HFFc6 (cell line): Measurements from ENCODE around the gene CLTA. TPM values are rescaled to one million over a fixed set of nuclear protein-coding genes. Genes with fewer than 3 reads are reported as not detected.
"Not testable (repeated sequence)": the region's sequence is repeated elsewhere in the genome, so short reads cannot be mapped to it uniquely, and the experiment has no call there.

ENCODE experiments used
- DNase-seq: peaks from one replicate; pipeline ENCODE4 v3.0.0-alpha.2; 2018
- H3K27ac Mint-ChIP-seq: 2 replicates; pipeline ENCODE4 v1.8.0; 2020; ENCODE audit warnings: mild to moderate bottlenecking, mixed read lengths
- H3K27me3 Mint-ChIP-seq: 2 replicates; pipeline ENCODE4 v1.8.0; 2021; ENCODE audit warnings: mild to moderate bottlenecking, moderate library complexity, mixed read lengths; ENCODE audit not compliant: insufficient read depth
- H3K36me3 Mint-ChIP-seq: 2 replicates; pipeline ENCODE4 v1.8.0; 2021; ENCODE audit warnings: low read depth, mixed read lengths
- H3K4me1 Mint-ChIP-seq: 2 replicates; pipeline ENCODE4 v1.8.0; 2020; ENCODE audit warnings: low read depth, mixed read lengths
- H3K4me3 Mint-ChIP-seq: 2 replicates; pipeline ENCODE4 v1.8.0; 2020; ENCODE audit warnings: mild to moderate bottlenecking, moderate library complexity, mixed read lengths
- H3K9me3 Mint-ChIP-seq: 2 replicates; pipeline ENCODE4 v1.8.0; 2020; ENCODE audit warnings: mild to moderate bottlenecking, mixed read lengths
- CTCF ChIP-seq: fragments of 200-600 bp; sonication (generic); IDR thresholded peaks from 2 replicates; pipeline ENCODE4 v1.5.0; 2021; ENCODE audit warnings: antibody characterized with exemption, mild to moderate bottlenecking
- total RNA-seq, 6 experiments: library from RNA; stranded (reverse); fragmentation: NEBNext Ultra II Directional; extraction: Animal tissue kit (Norgen Biotek cat#: 25700); gene quantifications; 2 replicates in 1 of 6; 3 replicates in 5 of 6; pipeline ENCODE4 v1.2.3, GENCODE V29; 2021

The CLTA gene
- total RNA-seq, 6 experiments from 2014 or later: 247 to 272 (median 259) TPM

- H3K4me3 Mint-ChIP-seq, H3K27me3 Mint-ChIP-seq, H3K27ac Mint-ChIP-seq, H3K9me3 Mint-ChIP-seq, H3K36me3 Mint-ChIP-seq: not testable (repeated sequence)
- peaks cover 17% of the 10 kb centered on the region for H3K4me1 Mint-ChIP-seq
- peak; percentile 70 for TF ChIP-seq CTCF
- peak; percentile 31 for DNase-seq
These were observed 57.3 kb downstream of the CLTA start for GRCh38 chr9:36248061-36248460.

- no peak for TF ChIP-seq CTCF
- no peak overlapping the region for H3K27ac Mint-ChIP-seq
- peaks cover 7% of the 10 kb centered on the region for H3K36me3 Mint-ChIP-seq
- H3K9me3 Mint-ChIP-seq: no peaks in the 10 kb centered on the region
- peaks cover 17% of the 10 kb centered on the region for H3K4me1 Mint-ChIP-seq
- H3K4me3 Mint-ChIP-seq: no peak overlapping the region
- H3K27me3 Mint-ChIP-seq: no peaks in the 10 kb centered on the region
- DNase-seq: no peak
These were observed 58.5 kb downstream of the CLTA start for GRCh38 chr9:36249189-36249588.

DNA sequence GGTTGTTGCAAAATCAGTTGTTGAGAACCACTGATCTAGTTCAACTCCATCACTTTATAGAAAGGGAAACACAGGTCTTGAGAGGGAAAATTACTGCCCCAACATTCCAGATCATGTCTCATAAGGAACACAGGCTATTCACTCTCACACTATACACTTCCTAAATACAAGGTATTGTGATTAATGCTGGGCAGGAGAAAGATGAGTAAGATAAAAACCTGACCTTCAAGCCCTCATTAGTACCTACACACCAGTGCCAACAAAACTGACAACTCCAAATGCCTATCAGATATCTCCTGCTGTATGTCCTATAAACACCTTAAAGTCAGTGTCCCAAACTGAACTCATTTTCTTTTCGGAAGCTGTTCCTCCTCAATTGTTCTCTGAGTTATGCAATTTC, 59.4 kb downstream of the CLTA start:
- Mint-ChIP-seq H3K9me3 (no peaks in the 10 kb centered on the region), H3K36me3 (peaks cover 7% of the 10 kb centered on the region), H3K4me1 (peaks cover 17% of the 10 kb centered on the region), H3K27ac (peak overlapping the region; percentile 24), H3K27me3 (no peaks in the 10 kb centered on the region), H3K4me3 (no peak overlapping the region)
- no peak for DNase-seq
- TF ChIP-seq CTCF: no peak

DNA sequence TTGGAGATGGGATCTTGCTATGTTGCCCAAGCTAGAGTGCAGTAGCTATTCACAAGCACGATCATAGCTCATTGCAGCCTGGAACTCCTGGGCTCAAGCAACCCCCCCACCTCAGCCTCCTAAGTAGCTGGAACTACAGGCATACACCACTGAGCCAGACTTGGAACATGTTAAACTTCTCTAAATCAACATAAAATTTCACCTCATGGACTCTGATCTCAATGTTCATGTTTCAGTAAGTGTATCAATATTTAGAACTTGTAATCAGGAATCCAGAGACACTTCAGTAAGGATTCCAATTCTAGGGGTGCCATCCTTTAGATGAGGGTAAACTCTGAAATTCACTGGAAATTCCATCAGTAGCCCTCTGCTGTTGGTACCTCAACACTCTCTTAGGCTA, 60.7 kb downstream of the CLTA start:
- Mint-ChIP-seq H3K4me1 (peaks cover 17% of the 10 kb centered on the region), H3K27me3 (no peaks in the 10 kb centered on the region), H3K9me3 (no peaks in the 10 kb centered on the region), H3K36me3 (peaks cover under 1% of the 10 kb centered on the region; the same call in 1 of the 2 replicates), H3K4me3 (no peak overlapping the region), H3K27ac (no peak overlapping the region)
- DNase-seq: no peak
- TF ChIP-seq CTCF: no peak

- H3K4me1 Mint-ChIP-seq: peaks cover 7% of the 10 kb centered on the region
- peak; percentile 98 for DNase-seq
- peak within 1 kb of the TSS; percentile 92 for H3K27ac Mint-ChIP-seq
- H3K4me3 Mint-ChIP-seq: peak within 1 kb of the TSS; percentile 94
- peaks cover 2% of the 10 kb centered on the region; the same call in 1 of the 2 replicates for H3K27me3 Mint-ChIP-seq
- no peaks in the 10 kb centered on the region for H3K9me3 Mint-ChIP-seq
- TF ChIP-seq CTCF: no peak
- peaks cover 5% of the 10 kb centered on the region; the same call in 1 of the 2 replicates for H3K36me3 Mint-ChIP-seq
These were observed 67.7 kb downstream of the CLTA start, which contains the start of gene GNE for GRCh38 chr9:36258208-36258995. GNE (minus strand) TSS chr9:36258448; CDS start chr9:36249355, 9,093 bp downstream.
